ENCODE measurements around the gene ATP1A4. TPM values are rescaled to one million over a fixed set of nuclear protein-coding genes. Genes with fewer than 3 reads are reported as not detected.

Gene ATP1A4
- total and polyA plus RNA-seq, 2 of the 8 experiments (the other 6 are each of a cell fraction or from before 2014, with no cell fraction given), result 0.48 to 0.61 TPM

DNA sequence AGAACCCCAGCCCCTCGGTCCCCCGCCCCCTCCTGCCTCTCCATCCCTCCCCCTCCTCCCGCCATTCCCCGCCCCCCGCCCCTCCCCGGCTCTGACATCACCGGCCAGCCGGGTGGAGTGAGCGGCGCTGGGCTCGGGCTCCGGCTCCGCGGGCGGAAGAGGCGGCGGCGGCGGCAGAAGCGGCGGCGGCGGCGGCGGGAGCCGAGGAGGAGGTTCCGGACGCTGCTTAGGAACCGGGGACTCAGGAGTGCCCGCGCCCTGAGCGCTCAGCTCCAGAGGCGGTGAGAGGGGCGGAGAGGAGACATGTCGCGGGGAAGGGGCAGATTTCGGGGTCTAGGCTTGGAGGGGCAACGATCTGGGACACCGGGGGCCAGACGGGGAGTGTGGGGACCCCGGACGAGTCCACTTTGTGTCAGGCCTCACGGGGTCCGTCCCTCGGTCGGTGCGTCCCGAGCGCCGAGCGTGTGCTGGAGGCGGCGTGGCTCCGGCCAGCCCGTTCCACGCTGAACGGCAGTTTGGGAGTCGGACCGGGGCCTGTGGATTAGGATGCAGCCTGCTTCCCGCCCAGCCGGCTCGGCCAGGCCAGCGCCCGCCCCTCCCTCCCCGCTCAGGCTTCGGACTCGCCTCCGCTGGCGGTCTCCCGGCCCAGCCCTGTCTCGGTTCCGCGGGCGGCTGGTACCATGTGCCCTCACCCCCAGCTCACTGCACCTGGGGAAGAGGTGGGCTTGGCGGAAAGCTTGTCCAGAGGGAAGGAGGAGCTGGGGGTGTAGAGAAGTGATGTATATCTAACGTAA, 54.0 kb downstream of the ATP1A4 start, which contains the start of gene PEA15 (continued):
- TF ChIP-seq CTBP2 (IDR thresholded peaks at IDR 0.05; ENCODE audit: borderline replicate concordance, insufficient read depth, insufficient read length, low read length) (no peak), RXRA (IDR thresholded peaks at IDR 0.05; ENCODE audit: insufficient read depth, low read depth, low read length) (no peak), MAX (IDR thresholded peaks at IDR 0.05) (peak; percentile 11; the same call in 1 of the 2 replicates), POLR2AphosphoS5 (IDR thresholded peaks at IDR 0.05; ENCODE audit: low read depth, low read length) (peak; percentile 76), RBBP5 (IDR thresholded peaks at IDR 0.05; ENCODE audit: borderline replicate concordance, low read depth, low read length) (no peak; the same call in 1 of the 2 replicates), CHD1 (IDR thresholded peaks at IDR 0.05; ENCODE audit: low read depth, low read length) (no peak), PHF8 (conservative IDR thresholded peaks at IDR 0.05; ENCODE audit: low read depth, low read length) (peak; percentile 70), ASH2L (IDR thresholded peaks at IDR 0.05; ENCODE audit: low read length) (peak; percentile 78), KDM1A (IDR thresholded peaks at IDR 0.05; ENCODE audit: borderline replicate concordance, low read length) (no peak), CHD2 (IDR thresholded peaks at IDR 0.05; ENCODE audit: low read length) (no peak), NRF1 (IDR thresholded peaks at IDR 0.05; ENCODE audit: low read depth, low read length) (no peak), CREB1 (IDR thresholded peaks at IDR 0.05) (peak; percentile 50), POLR2A (IDR thresholded peaks at IDR 0.05; ENCODE audit: control extremely low read depth in 1 of 2, low read depth in 2 of 2, low read length in 2 of 2) (peak in 1 of 2 experiments; percentile 48; a peak in 2 of 3 replicates)
